ENCODE data around the gene AMN. TPM values are rescaled to one million over a fixed set of nuclear protein-coding genes. Genes with fewer than 3 reads are reported as not detected.

AMN gene
- polyA plus RNA-seq, 3 donors: 0.09 TPM; not detected in 2

DNA sequence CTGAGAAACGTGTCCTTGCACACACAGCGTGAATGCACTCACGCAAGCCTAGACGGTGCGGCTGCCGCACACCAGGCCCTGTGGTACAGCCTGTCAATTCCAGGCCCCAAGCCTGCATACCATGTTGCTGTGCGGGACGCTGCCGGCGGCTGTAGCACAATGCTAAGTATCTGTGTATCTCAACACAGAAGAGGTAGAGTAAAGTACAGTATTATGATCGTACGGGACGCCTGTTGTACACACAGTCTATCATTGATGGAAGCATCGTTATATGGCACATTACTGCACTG lies 45.0 kb downstream of the AMN start:
- 94% methylated on average over 9 of the region's 14 CpGs for WGBS (ENCODE audit: insufficient coverage)

GRCh38 chr14:102968306-102968705 lies 45.8 kb downstream of the AMN start:
- 95% methylated on average over 13 of the region's 13 CpGs for WGBS (ENCODE audit: insufficient coverage)
- Histone ChIP-seq H3K36me3 (replicated peaks in 1 of 2; ENCODE audit: control insufficient read depth in 1 of 2, insufficient read depth in 2 of 2, low read length in 2 of 2) (peaks cover 32 to 92% of the 10 kb centered on the region in 2 donors), H4K20me1 (ENCODE audit: insufficient read depth, low read length) (no peaks in the 10 kb centered on the region), H3K27me3 (ENCODE audit: control insufficient read depth in 2 of 2, insufficient read depth in 2 of 2, low read length in 2 of 2) (no peaks in the 10 kb centered on the region), H2AFZ (ENCODE audit: insufficient read depth, low read depth, low read length, poor library complexity, severe bottlenecking) (no peak overlapping the region), H3K9me3 (replicated peaks in 1 of 2; ENCODE audit: control insufficient read depth in 1 of 2, insufficient read depth in 1 of 2, low read length in 2 of 2) (no peaks in the 10 kb centered on the region), H3K9ac (ENCODE audit: insufficient read depth, low read length, poor library complexity, severe bottlenecking) (no peak overlapping the region), H3K4me1 (ENCODE audit: control insufficient read depth in 1 of 2, insufficient read depth in 2 of 2, low read length in 2 of 2) (no peaks in the 10 kb centered on the region), H3K27ac (ENCODE audit: low read depth in 1 of 2, low read length in 2 of 2) (no peak overlapping the region), H3K4me3 (replicated peaks in 1 of 3; ENCODE audit: low read depth in 2 of 3, low read length in 3 of 3) (no peak overlapping the region), H3K4me2 (replicated peaks; ENCODE audit: extremely low read depth, low read length, poor library complexity, severe bottlenecking) (no peak overlapping the region), H3K79me2 (ENCODE audit: insufficient read depth, low read length) (no peaks in the 10 kb centered on the region)
- Mint-ChIP-seq H3K9me3 (peaks cover 0 to 3% (median 0%) of the 10 kb centered on the region in 7 donors), H3K27me3 (ENCODE audit: low read depth in 3 of 3) (peaks cover 0 to 6% (median 3%) of the 10 kb centered on the region in 3 donors), H3K36me3 (peaks cover 69 to 90% of the 10 kb centered on the region in 2 donors), H3K4me3 (no peak overlapping the region), H3K27ac (no peak overlapping the region), H3K4me1 (peaks cover 11% of the 10 kb centered on the region)
- no peak for TF ChIP-seq CTCF (IDR thresholded peaks at IDR 0.05)
- no peak for DNase-seq
- intact Hi-C loops (cut with micrococcal nuclease): no loop called here

More for the DNA sequence above, 45.0 kb downstream of the AMN start:
- peaks cover 0 to 3% (median 0%) of the 10 kb centered on the region in 7 donors for H3K9me3 Mint-ChIP-seq
- Histone ChIP-seq H3K9me3 (replicated peaks in 1 of 2; ENCODE audit: control insufficient read depth in 1 of 2, insufficient read depth in 1 of 2, low read length in 2 of 2) (no peaks in the 10 kb centered on the region), H3K79me2 (ENCODE audit: insufficient read depth, low read length) (no peaks in the 10 kb centered on the region), H4K20me1 (ENCODE audit: insufficient read depth, low read length) (no peaks in the 10 kb centered on the region), H3K27me3 (ENCODE audit: control insufficient read depth in 2 of 2, insufficient read depth in 2 of 2, low read length in 2 of 2) (no peaks in the 10 kb centered on the region), H2AFZ (ENCODE audit: insufficient read depth, low read depth, low read length, poor library complexity, severe bottlenecking) (no peak overlapping the region), H3K4me1 (ENCODE audit: control insufficient read depth in 1 of 2, insufficient read depth in 2 of 2, low read length in 2 of 2) (no peaks in the 10 kb centered on the region), H3K36me3 (replicated peaks in 1 of 2; ENCODE audit: control insufficient read depth in 1 of 2, insufficient read depth in 2 of 2, low read length in 2 of 2) (peaks cover 30 to 94% of the 10 kb centered on the region in 2 donors), H3K4me3 (replicated peaks in 1 of 3; ENCODE audit: low read depth in 2 of 3, low read length in 3 of 3) (no peak overlapping the region), H3K9ac (ENCODE audit: insufficient read depth, low read length, poor library complexity, severe bottlenecking) (no peak overlapping the region), H3K27ac (ENCODE audit: low read depth in 1 of 2, low read length in 2 of 2) (no peak overlapping the region), H3K4me2 (replicated peaks; ENCODE audit: extremely low read depth, low read length, poor library complexity, severe bottlenecking) (no peak overlapping the region)
- intact Hi-C loops (cut with micrococcal nuclease): no loop called here
- no peak overlapping the region for H3K4me3 Mint-ChIP-seq
- DNase-seq: no peak
- H3K4me1 Mint-ChIP-seq: peaks cover 11% of the 10 kb centered on the region
- no peak for TF ChIP-seq CTCF (IDR thresholded peaks at IDR 0.05)
- no peak overlapping the region for H3K27ac Mint-ChIP-seq
- peaks cover 0 to 6% (median 3%) of the 10 kb centered on the region in 3 donors for H3K27me3 Mint-ChIP-seq (ENCODE audit: low read depth in 3 of 3)
- peaks cover 70 to 91% of the 10 kb centered on the region in 2 donors for H3K36me3 Mint-ChIP-seq

All from CD14-positive monocyte (primary cell).